Prostate gland (tissue), 2 donors: ENCODE measurements around the gene TNS1.
A peak's percentile ranks its signal among the peaks of the same experiment; 100 is the strongest.

Experiments used
- CTCF ChIP-seq, 4 experiments: fragments of 200-600 bp in 2 of 4; fragments of 450-650 bp in 2 of 4; sonication (generic) in 2 of 4; IDR thresholded peaks; 1 replicate in 3 of 4; 2 replicates in 1 of 4; pipeline ENCODE4 v1.5.1; 2016 to 2019; ENCODE audit warnings: antibody characterized with exemption in 4 of 4, mild to moderate bottlenecking in 2 of 4, moderate library complexity in 2 of 4
- POLR2A ChIP-seq: fragments of 450-650 bp; IDR thresholded peaks from one replicate; pipeline ENCODE4 v1.6.1; 2016; ENCODE audit warnings: antibody characterized with exemption, mild to moderate bottlenecking
- POLR2AphosphoS5 ChIP-seq: sonication (generic); formaldehyde crosslinking; IDR thresholded peaks from one replicate; pipeline ENCODE4 v1.6.1; 2017; ENCODE audit warnings: antibody characterized with exemption

GRCh38 chr2:217988840-217989204 is 14.0 kb downstream of the TNS1 start:
- peak in 1 of 4 experiments; percentile 4 for TF ChIP-seq CTCF (IDR thresholded peaks at IDR 0.05)
- TF ChIP-seq POLR2A = no peak
- no peak for TF ChIP-seq POLR2AphosphoS5
